ENCODE data around the gene SEZ6L. TPM values are rescaled to one million over a fixed set of nuclear protein-coding genes. Genes with fewer than 3 reads are reported as not detected.

The SEZ6L gene
- total RNA-seq, 1 donor = not detected

DNA sequence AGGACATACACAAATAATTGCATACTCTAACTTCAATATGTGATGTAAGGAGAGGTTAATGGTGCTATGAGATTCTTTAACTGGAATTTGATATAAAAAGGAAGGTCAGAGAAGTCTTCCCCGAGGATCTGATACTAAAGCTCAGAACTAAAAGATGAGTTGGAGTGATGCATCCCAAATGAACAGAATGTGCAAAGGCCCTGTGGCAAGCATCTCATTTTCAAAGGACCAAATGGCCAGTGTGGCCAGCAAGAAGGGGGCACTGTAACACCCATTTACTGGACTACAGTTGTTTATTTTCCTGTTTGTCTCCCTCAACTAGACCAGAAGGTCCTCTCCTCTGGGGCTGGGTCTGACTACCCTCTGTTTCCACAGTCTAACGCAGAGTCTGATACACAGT, 144.9 kb downstream of the SEZ6L start:
- TF ChIP-seq, protein P1, sequence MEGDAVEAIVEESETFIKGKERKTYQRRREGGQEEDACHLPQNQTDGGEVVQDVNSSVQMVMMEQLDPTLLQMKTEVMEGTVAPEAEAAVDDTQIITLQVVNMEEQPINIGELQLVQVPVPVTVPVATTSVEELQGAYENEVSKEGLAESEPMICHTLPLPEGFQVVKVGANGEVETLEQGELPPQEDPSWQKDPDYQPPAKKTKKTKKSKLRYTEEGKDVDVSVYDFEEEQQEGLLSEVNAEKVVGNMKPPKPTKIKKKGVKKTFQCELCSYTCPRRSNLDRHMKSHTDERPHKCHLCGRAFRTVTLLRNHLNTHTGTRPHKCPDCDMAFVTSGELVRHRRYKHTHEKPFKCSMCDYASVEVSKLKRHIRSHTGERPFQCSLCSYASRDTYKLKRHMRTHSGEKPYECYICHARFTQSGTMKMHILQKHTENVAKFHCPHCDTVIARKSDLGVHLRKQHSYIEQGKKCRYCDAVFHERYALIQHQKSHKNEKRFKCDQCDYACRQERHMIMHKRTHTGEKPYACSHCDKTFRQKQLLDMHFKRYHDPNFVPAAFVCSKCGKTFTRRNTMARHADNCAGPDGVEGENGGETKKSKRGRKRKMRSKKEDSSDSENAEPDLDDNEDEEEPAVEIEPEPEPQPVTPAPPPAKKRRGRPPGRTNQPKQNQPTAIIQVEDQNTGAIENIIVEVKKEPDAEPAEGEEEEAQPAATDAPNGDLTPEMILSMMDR (IDR thresholded peaks at IDR 0.05; ENCODE audit: insufficient read depth, low read depth, low read length) = no peak
- DNase-seq (ENCODE audit: low read depth) = no peak
- H3K4me3 ChIP-seq (ENCODE audit: low read depth, low read length) = no peak overlapping the region

DNA sequence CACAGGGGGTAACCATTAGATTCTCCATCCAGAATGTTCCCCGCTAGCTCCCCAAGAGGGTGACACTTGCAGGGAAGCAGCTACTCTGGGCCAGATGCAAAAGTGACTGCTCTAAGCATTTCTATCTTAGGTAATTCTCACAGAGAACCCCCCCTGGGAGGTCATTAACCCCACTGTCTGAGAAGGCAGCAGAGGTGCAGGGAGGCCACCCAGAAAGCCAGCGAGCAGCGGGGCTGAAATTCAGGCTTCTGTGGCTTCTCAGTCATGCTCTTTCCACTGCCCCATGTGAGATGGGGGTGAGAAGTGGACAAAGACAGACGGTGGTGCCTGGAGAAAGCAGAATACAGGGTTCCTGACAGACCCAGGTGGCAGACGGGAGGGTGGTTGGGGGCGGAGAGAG, 145.4 kb downstream of the SEZ6L start:
- no peak overlapping the region for H3K4me3 ChIP-seq (ENCODE audit: low read depth, low read length)
- DNase-seq (ENCODE audit: low read depth) = no peak
- TF ChIP-seq, protein P1 (IDR thresholded peaks at IDR 0.05; ENCODE audit: insufficient read depth, low read depth, low read length) = no peak

DNA sequence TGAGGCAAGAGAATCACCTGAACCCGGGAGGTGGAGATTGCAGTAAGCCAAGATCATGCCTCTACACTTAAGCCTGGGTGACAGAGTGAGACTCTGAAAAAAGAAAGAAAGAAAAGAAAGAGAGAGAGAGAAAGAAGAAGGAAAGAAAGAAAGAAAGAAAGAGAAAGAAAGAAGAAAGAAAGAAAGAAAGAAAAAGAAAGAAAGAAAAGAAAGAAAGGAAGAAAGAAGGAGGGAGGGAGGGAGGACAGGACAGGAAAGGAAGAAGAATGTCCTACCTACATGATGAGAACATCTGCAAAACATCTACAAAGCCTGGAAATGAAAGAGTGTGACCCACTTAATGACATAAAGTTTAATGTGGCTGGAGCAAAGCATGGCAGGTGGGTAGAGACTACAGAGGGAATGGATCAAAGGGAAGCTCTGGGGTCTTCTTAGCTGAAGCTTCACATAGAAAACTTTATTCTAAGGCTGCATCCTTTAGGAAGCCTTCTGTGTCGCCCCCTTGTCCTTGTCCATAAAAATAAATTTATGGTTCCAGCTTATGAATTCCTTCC, 147.5 kb downstream of the SEZ6L start:
- DNase-seq (ENCODE audit: low read depth) = no peak
- TF ChIP-seq, protein P1 (IDR thresholded peaks at IDR 0.05; ENCODE audit: insufficient read depth, low read depth, low read length) = no peak
- H3K4me3 ChIP-seq (ENCODE audit: low read depth, low read length) = no peak overlapping the region

DNA sequence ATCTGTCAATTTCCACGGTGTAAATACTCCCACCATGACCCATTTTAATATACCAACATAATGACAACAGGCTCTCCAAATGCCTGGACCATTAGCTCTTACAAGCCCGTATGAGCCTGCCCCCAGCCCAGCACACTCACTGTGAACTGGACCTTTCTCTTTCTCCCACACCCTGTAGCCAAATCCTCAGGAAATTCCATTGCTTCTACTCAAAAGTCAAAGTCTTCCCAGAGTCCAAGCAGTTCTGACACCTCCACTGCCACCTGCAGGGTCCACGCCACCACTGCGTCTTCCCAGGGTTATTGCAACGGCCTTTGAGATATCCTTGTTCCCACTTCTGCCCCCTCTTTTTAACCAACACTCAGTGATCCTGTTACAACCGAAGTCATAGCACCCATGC, 149.7 kb downstream of the SEZ6L start:
- TF ChIP-seq, protein P1 (IDR thresholded peaks at IDR 0.05; ENCODE audit: insufficient read depth, low read depth, low read length) = no peak
- H3K4me3 ChIP-seq (ENCODE audit: low read depth, low read length) = no peak overlapping the region
- DNase-seq (ENCODE audit: low read depth) = no peak

DNA sequence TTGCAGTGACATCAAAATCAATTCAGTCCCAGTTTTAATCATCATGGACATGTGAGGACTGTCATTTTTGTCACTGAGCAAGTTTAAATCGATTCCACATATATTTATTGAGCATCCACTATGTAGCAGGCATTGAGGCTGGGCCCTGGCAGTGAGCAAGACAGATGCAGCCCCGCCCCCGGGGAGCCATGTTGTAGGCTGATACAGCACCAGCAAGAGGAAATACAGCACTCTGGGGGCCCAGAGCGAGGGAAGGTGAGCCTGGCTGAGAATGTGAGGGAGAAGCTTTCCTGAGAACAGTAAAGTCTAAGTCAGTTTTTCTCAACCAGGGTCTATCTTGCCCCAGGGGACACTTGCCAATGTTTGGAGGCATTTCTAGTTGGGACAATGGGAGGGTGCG, 151.2 kb downstream of the SEZ6L start:
- TF ChIP-seq, protein P1 (IDR thresholded peaks at IDR 0.05; ENCODE audit: insufficient read depth, low read depth, low read length) = no peak
- no peak overlapping the region for H3K4me3 ChIP-seq (ENCODE audit: low read depth, low read length)
- no peak for DNase-seq (ENCODE audit: low read depth)

DNA sequence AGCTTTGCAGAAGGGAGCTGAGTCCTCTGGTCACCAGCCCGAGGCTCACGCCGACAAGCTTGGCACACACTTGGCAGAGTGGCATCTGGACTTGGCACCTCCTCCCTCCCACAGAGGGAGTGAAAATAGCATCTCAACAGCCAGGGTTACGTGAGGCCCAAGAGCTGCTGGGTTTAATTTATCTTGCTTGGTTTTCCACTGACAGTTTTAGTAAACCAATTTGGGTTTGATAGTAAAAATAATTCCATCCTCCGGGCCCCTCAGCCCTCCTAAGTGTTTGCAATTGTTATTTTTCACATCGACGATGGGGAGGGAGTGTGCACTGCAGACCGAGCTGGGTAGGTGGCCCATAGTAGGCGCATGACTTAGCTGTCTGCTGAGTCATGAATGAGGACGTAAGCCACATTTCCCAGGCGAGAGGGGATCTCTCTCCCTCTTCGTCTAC, 152.2 kb downstream of the SEZ6L start:
- H3K4me3 ChIP-seq (ENCODE audit: low read depth, low read length) = no peak overlapping the region
- TF ChIP-seq, protein P1 (IDR thresholded peaks at IDR 0.05; ENCODE audit: insufficient read depth, low read depth, low read length) = no peak
- peak; percentile 17 for DNase-seq (ENCODE audit: low read depth)

Measured in fibroblast of villous mesenchyme (primary cell).